ENCODE data around the gene PDLIM7.

DNA sequence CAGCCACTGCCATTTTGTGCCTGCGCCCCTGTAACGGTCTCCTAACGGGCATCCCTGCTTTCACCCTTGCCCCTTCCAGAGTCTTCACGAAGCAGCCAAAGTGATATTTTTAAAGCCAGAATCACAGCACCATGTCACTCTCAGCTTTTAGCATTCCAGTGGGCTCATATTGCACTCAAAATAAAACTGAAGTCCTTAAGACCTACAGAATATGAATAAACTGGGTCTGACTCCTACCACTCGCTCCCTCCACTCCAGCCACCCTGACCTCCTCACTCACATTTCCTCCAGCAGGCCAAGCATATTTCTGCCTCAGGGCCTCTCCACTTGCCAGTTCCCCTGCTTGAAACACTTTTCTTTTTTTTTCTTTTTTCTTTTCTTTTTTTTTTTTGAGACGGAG is 2.4 kb upstream of the PDLIM7 start:
- TF ChIP-seq, protein P1, sequence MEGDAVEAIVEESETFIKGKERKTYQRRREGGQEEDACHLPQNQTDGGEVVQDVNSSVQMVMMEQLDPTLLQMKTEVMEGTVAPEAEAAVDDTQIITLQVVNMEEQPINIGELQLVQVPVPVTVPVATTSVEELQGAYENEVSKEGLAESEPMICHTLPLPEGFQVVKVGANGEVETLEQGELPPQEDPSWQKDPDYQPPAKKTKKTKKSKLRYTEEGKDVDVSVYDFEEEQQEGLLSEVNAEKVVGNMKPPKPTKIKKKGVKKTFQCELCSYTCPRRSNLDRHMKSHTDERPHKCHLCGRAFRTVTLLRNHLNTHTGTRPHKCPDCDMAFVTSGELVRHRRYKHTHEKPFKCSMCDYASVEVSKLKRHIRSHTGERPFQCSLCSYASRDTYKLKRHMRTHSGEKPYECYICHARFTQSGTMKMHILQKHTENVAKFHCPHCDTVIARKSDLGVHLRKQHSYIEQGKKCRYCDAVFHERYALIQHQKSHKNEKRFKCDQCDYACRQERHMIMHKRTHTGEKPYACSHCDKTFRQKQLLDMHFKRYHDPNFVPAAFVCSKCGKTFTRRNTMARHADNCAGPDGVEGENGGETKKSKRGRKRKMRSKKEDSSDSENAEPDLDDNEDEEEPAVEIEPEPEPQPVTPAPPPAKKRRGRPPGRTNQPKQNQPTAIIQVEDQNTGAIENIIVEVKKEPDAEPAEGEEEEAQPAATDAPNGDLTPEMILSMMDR (IDR thresholded peaks at IDR 0.05) = no peak
- no peak for TF ChIP-seq ZFX (IDR thresholded peaks at IDR 0.05; ENCODE audit: borderline replicate concordance)
